GM10248 (cell line): ENCODE results near the gene PPIL3.

Source experiments
- CTCF ChIA-PET: fragments of 300-600 bp; sonication (Branson Sonifier 250); formaldehyde crosslinking; extraction: SDS; loops from one replicate; lab custom pipeline; 2021; ENCODE audit warnings: antibody characterized with exemption; lab: Yijun Ruan, JAX
- POLR2A ChIA-PET: fragments of 350-650 bp; sonication (Branson Sonifier 250); formaldehyde crosslinking; extraction: SDS; loops from one replicate; lab custom pipeline; 2020; ENCODE audit warnings: antibody characterized with exemption; lab: Yijun Ruan, JAX
- DNase-seq: peaks from one replicate; pipeline ENCODE4 v3.0.0; 2012; ENCODE audit errors: extremely low spot score
- CTCF ChIP-seq: IDR thresholded peaks from 2 replicates; pipeline ENCODE4 v1.5.1; 2012; ENCODE audit warnings: mild to moderate bottlenecking, low read depth; ENCODE audit errors: extremely low read depth, missing control alignments, control extremely low read depth

Gene PPIL3

DNA sequence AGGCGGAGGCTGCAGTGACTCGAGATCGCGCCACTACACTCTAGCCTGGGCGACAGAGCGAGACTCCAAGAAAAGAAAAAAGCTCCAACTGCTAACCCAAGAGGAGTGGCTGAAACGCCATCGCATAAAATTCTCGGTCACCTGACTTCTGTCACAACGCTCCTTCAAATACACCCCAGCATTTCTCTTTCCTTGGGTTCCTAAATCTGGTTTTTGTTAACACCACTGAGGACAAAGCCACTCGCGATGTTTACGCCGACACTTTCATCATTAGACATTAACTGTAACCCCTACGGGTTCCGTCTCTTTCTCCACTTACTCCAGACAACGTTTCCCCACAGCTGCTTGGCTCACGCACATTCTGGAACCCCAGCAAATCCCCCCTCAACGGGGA, 25.1 kb downstream of the PPIL3 start:
- ChIA-PET CTCF (interaction anchor here (1.3 to 2.0 kb wide), 3 partner anchors 13 to 368 kb away, joined by 3 to 7 read pairs (median 3); no protein-coding TSS in a partner anchor), POLR2A (interaction anchor here (0.5 to 2.0 kb wide), 15 partner anchors 8 to 917 kb away, joined by 3 to 23 read pairs (median 6); partner anchors contain the start of genes ALS2, NIF3L1 and PPIL3)
- no peak for TF ChIP-seq CTCF
- DNase-seq, result no peak

- no peak for TF ChIP-seq CTCF
- ChIA-PET POLR2A (interaction anchor here (1.1 kb wide), 1 partner anchor 11 kb away, joined by 3 read pairs; no protein-coding TSS in a partner anchor), CTCF (no interaction called here)
- DNase-seq, result peak; percentile 37
Measured at GRCh38 chr2:200862532-200863000, 26.3 kb downstream of the PPIL3 start.

DNA sequence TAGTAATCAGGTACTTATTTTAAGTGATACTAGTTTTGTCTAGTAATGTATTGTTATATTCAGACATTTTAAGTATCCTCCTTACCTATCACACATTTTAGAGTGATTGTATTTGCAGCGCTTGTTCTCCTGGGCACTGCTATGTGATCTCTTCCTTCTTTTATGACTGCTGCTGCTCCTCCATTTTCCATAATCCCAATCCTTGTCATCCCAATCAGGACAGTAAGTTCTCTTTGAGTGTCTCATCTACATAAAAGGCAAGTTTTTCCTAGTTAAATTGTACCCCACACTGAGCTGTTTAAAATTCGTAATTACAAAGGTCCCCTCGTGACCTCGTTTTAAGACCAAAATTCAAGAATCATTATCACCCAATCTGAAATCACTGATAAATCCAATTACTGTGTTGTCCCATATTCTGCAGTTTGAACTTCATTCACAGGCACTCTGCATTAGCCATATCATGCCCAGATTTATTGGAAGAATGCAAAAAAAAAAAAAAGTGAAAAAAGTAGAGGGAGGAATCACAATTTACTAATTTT, 27.2 kb downstream of the PPIL3 start:
- ChIA-PET CTCF (interaction anchor here (1.0 kb wide), 1 partner anchor 18 kb away, joined by 3 read pairs; no protein-coding TSS in a partner anchor), POLR2A (interaction anchor here (0.7 to 1.4 kb wide), 3 partner anchors 10 to 14 kb away, joined by 3 to 8 read pairs (median 5); no protein-coding TSS in a partner anchor)
- DNase-seq, result no peak
- TF ChIP-seq CTCF, result no peak

DNA sequence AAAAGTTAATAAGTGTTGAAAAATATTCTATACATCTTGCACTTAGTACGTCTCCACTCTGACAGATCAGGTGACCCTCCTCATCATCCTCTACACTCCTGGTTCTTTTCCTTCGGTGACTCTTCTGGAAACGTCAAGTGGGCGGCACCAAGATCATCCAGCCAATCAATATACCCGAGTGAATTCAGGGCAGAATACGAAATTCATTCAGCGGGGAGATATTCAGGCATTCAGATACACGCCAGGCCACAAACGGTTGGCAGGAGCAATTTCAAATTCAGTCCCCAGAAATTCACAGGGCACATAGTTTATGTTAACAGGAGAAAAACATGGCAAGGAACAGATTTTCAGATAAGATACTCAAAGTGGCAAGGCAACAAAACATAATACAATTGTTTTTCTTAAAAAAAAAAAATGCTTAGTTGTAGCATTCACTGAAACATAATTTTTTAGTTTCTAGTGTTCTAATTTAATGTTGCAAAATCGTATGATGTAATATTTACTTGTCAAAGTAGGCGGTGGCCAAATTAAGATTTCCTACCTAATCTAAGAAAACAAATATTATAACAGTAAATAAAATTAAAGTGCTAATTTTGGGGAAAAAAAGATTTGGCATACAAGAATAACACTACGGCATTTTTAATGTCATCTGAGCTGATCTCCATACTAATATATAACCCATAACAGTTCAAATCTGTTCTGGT, 28.6 kb downstream of the PPIL3 start:
- no peak for TF ChIP-seq CTCF
- DNase-seq, result no peak
- POLR2A ChIA-PET, result interaction anchor here (0.6 kb wide), 1 partner anchor 184 kb away, joined by 4 read pairs; no protein-coding TSS in a partner anchor
- CTCF ChIA-PET, result no interaction called here

DNA sequence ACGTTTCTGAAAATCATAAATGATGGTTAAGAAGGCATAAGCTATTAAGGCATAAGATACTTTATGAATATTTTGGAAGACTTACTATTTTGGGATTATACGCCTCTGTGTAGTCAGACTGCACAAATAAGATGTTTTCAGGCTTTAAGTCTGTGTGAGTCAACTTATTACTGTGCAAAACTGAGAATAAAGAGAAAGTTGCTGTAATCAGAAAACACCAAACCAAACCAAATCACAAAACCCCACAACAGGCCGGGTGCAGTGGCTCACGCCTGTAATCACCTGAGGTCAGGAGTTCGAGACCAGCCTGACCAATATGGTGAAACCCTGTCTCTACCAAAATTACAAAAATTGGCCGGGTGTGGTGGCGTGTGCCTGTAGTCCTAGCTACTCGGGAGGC, 32.1 kb downstream of the PPIL3 start:
- POLR2A ChIA-PET, result interaction anchor here (2.3 to 4.9 kb wide), 3 partner anchors 7 to 12 kb away, joined by 7 to 30 read pairs (median 26); partner anchors contain the start of gene CLK1
- DNase-seq, result no peak
- CTCF ChIA-PET, result no interaction called here
- TF ChIP-seq CTCF, result no peak

- CTCF ChIA-PET, result interaction anchor here (1.1 to 1.2 kb wide), 2 partner anchors 19 to 141 kb away, joined by 3 read pairs; no protein-coding TSS in a partner anchor
- no peak for DNase-seq
- POLR2A ChIA-PET, result interaction anchor here (1.0 to 2.0 kb wide), 3 partner anchors 10 to 38 kb away, joined by 3 to 16 read pairs (median 3); partner anchors contain the start of gene CLK1
- TF ChIP-seq CTCF, result no peak
Measured at GRCh38 chr2:200852605-200853004, 36.3 kb downstream of the PPIL3 start.
